CD4-positive, alpha-beta T cell treated with Interleukin-6 for 4 hours (primary cell): ENCODE measurements around the gene POLR2E.
"Not testable (repeated sequence)": the region's sequence is repeated elsewhere in the genome, so short reads cannot be mapped to it uniquely, and the experiment has no call there.

ENCODE experiments used
- DNase-seq: peaks from one replicate; pipeline ENCODE4 v3.0.0-alpha.2; 2020; ENCODE audit warnings: mixed read lengths

The POLR2E gene

GRCh38 chr19:1125601-1126467 is 30.7 kb upstream of the POLR2E start:
- no peak for DNase-seq

- no peak for DNase-seq
These were observed 28.9 kb upstream of the POLR2E start for GRCh38 chr19:1123885-1124677.

- DNase-seq: no peak
These were observed 28.2 kb upstream of the POLR2E start for GRCh38 chr19:1123381-1123780.

GRCh38 chr19:1122972-1123363 is 27.8 kb upstream of the POLR2E start:
- peak; percentile 33 for DNase-seq

- DNase-seq: no peak
These were observed 27.1 kb upstream of the POLR2E start for GRCh38 chr19:1122021-1122971.

GRCh38 chr19:1121395-1121794 is 26.2 kb upstream of the POLR2E start:
- no peak for DNase-seq

- DNase-seq: no peak
These were observed 24.5 kb upstream of the POLR2E start for GRCh38 chr19:1119475-1120217.

GRCh38 chr19:1118999-1119398 is 23.8 kb upstream of the POLR2E start:
- no peak for DNase-seq

GRCh38 chr19:1117654-1118053 is 22.5 kb upstream of the POLR2E start:
- DNase-seq: no peak

GRCh38 chr19:1116726-1117581 is 21.8 kb upstream of the POLR2E start:
- no peak for DNase-seq

GRCh38 chr19:1115646-1116420 is 20.7 kb upstream of the POLR2E start:
- DNase-seq: no peak

GRCh38 chr19:1114728-1115127 is 19.6 kb upstream of the POLR2E start:
- DNase-seq: not testable (repeated sequence)

- no peak for DNase-seq
These were observed 18.9 kb upstream of the POLR2E start for GRCh38 chr19:1113986-1114483.

GRCh38 chr19:1113030-1113985 is 18.1 kb upstream of the POLR2E start:
- peak; percentile 90 for DNase-seq

- no peak for DNase-seq
These were observed 17.3 kb upstream of the POLR2E start for GRCh38 chr19:1112268-1113029.

- DNase-seq: no peak
These were observed 16.6 kb upstream of the POLR2E start for GRCh38 chr19:1111641-1112267.

- no peak for DNase-seq
These were observed 15.8 kb upstream of the POLR2E start for GRCh38 chr19:1110809-1111640.
